Naive thymus-derived CD4-positive, alpha-beta T cell (primary cell): Measurements from ENCODE around the gene OR5B12. TPM values are rescaled to one million over a fixed set of nuclear protein-coding genes. Genes with fewer than 3 reads are reported as not detected.

Experiments
- ATAC-seq: fragments of 150-1000 bp; cut with Tn5 transposase; 2 replicates; pipeline ENCODE4 v1.10.0; 2021; ENCODE audit warnings: mild to moderate bottlenecking, moderate library complexity
- CTCF ChIA-PET: fragments of 350-600 bp; sonication (Branson Sonifier 250); formaldehyde crosslinking; loops from one replicate; lab custom pipeline; 2021; ENCODE audit warnings: antibody characterized with exemption; lab: Charles Lee
- POLR2A ChIA-PET: fragments of 350-600 bp; sonication (Branson Sonifier 250); formaldehyde crosslinking; loops from one replicate; lab custom pipeline; 2021; ENCODE audit warnings: antibody characterized with exemption, inconsistent platforms; lab: Charles Lee
- DNase-seq, 9 donors: peaks; one replicate each; pipeline versions ENCODE4 v3.0.0 to v3.0.0-alpha.2; 2020 to 2022; ENCODE audit warnings: mixed read lengths in 1 of 9
- H3K27ac ChIP-seq: one replicate; pipeline ENCODE4 v1.7.0; 2013; ENCODE audit warnings: mild to moderate bottlenecking, low read depth, low read length, moderate library complexity
- H3K27me3 ChIP-seq, 2 donors: one replicate each; pipeline ENCODE4 v1.7.0; 2013; ENCODE audit warnings: low read length in 2 of 2, mild to moderate bottlenecking in 2 of 2, moderate library complexity in 2 of 2; ENCODE audit not compliant: control insufficient read depth in 2 of 2, insufficient read depth in 2 of 2
- H3K36me3 ChIP-seq, 3 experiments: 1 replicate in 2 of 3; 2 replicates in 1 of 3; pipeline ENCODE4 v1.7.0; 2013; ENCODE audit warnings: low read length in 3 of 3, mild to moderate bottlenecking in 3 of 3, moderate library complexity in 1 of 3; ENCODE audit not compliant: insufficient read depth in 3 of 3, control insufficient read depth in 2 of 3
- H3K4me1 ChIP-seq, 2 donors: one replicate each; pipeline ENCODE4 v1.7.0; 2013; ENCODE audit warnings: low read length in 2 of 2, mild to moderate bottlenecking in 2 of 2, moderate library complexity in 1 of 2; ENCODE audit not compliant: control insufficient read depth in 2 of 2, insufficient read depth in 2 of 2
- H3K4me3 ChIP-seq: 2 replicates; pipeline ENCODE4 v1.7.0; 2013; ENCODE audit warnings: mild to moderate bottlenecking, low read length
- H3K9me3 ChIP-seq, 3 experiments: 1 replicate in 2 of 3; 2 replicates in 1 of 3; pipeline ENCODE4 v1.7.0; 2013; ENCODE audit warnings: low read length in 3 of 3; ENCODE audit not compliant: control insufficient read depth in 2 of 3
- H3K27ac Mint-ChIP-seq, 9 donors: one replicate each; pipeline ENCODE4 v1.8.0; 2020 to 2022; ENCODE audit warnings: mixed read lengths in 9 of 9, mild to moderate bottlenecking in 8 of 9, moderate library complexity in 5 of 9, inconsistent platforms in 2 of 9
- H3K27me3 Mint-ChIP-seq, 5 donors: one replicate each; pipeline ENCODE4 v1.8.0; 2021 to 2022; ENCODE audit warnings: mixed read lengths in 5 of 5, mild to moderate bottlenecking in 1 of 5
- H3K36me3 Mint-ChIP-seq, 5 donors: one replicate each; pipeline ENCODE4 v1.8.0; 2020 to 2022; ENCODE audit warnings: mixed read lengths in 5 of 5, mild to moderate bottlenecking in 3 of 5, inconsistent platforms in 1 of 5
- H3K4me1 Mint-ChIP-seq, 7 donors: one replicate each; pipeline ENCODE4 v1.8.0; 2020 to 2022; ENCODE audit warnings: mixed read lengths in 7 of 7, mild to moderate bottlenecking in 3 of 7, inconsistent platforms in 1 of 7
- H3K4me3 Mint-ChIP-seq, 10 donors: one replicate each; pipeline ENCODE4 v1.8.0; 2020 to 2022; ENCODE audit warnings: mild to moderate bottlenecking in 10 of 10, mixed read lengths in 10 of 10, moderate library complexity in 6 of 10, inconsistent platforms in 2 of 10
- H3K9me3 Mint-ChIP-seq, 11 donors: one replicate each; pipeline ENCODE4 v1.8.0; 2020 to 2022; ENCODE audit warnings: mixed read lengths in 11 of 11, mild to moderate bottlenecking in 4 of 11, inconsistent platforms in 1 of 11, moderate library complexity in 1 of 11
- intact Hi-C, 2 donors: fragments of 100-400 bp; cut with micrococcal nuclease; formaldehyde crosslinking; loops; one replicate each; pipeline ENCODE4 v1.15.1; 2023
- polyA plus RNA-seq, 2 donors: library from polyadenylated mRNA; unstranded; fragments of 300-500 nt; fragmentation: Illumina TruSeq; gene quantifications; one replicate each; pipeline ENCODE4 v1.2.3, GENCODE V29; 2021
- total RNA-seq, 6 experiments: library from RNA in 5 of 6; stranded (reverse) in 5 of 6; gene quantifications; 1 replicate in 5 of 6; 2 replicates in 1 of 6; pipeline ENCODE4 v1.2.3 and lab custom pipeline; 2021 to 2026

OR5B12 gene
- total and polyA plus RNA-seq, 7 experiments from 2014 or later, result 0.30 TPM; not detected in 6

- CTCF ChIA-PET, result no interaction called here
- no peaks in the 10 kb centered on the region for H3K9me3 ChIP-seq
- ATAC-seq, result no peak
- H3K27ac ChIP-seq, result no peak overlapping the region
- POLR2A ChIA-PET, result no interaction called here
- Mint-ChIP-seq H3K27ac (no peak overlapping the region), H3K27me3 (peaks cover 0 to 33% (median 6%) of the 10 kb centered on the region in 5 donors), H3K4me1 (peaks cover 0 to 5% (median 0%) of the 10 kb centered on the region in 7 donors), H3K4me3 (no peak overlapping the region), H3K36me3 (peaks cover 0 to 7% (median 0%) of the 10 kb centered on the region in 5 donors), H3K9me3 (peaks cover 0 to 16% (median 0%) of the 10 kb centered on the region in 11 donors)
- no peak overlapping the region for H3K4me3 ChIP-seq
- DNase-seq, result no peak
- intact Hi-C loops, result no loop called here
- H3K36me3 ChIP-seq, result no peaks in the 10 kb centered on the region
- H3K27me3 ChIP-seq, result no peaks in the 10 kb centered on the region
- no peaks in the 10 kb centered on the region for H3K4me1 ChIP-seq
These were observed 9.5 kb upstream of the OR5B12 start for GRCh38 chr11:58451585-58451984.

DNA sequence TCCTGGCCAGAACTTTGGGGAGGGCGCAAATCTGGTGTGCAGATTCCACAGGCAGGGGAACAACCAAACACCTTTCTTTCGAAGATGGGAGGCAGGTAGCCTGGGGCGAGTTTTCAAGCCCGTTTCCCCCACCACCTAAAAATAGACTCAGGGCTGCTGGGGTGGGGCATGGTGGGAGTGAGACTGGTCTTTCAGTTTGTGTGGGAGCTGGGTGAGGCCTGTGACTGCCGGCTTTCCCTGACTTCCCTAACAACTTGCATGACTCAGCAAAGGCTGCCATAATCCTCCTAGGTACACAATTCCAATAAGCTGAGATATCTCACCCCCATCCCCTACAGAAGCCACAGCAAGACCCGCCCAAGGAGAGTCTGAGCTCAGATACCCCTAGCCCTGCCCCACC, 4.3 kb upstream of the OR5B12 start:
- POLR2A ChIA-PET, result no interaction called here
- peaks cover 0 to under 1% (median 0%) of the 10 kb centered on the region in 7 donors for H3K4me1 Mint-ChIP-seq

GRCh38 chr11:58444300-58444699, 2.3 kb upstream of the OR5B12 start:
- POLR2A ChIA-PET, result no interaction called here
- Mint-ChIP-seq H3K27ac (no peak overlapping the region), H3K4me3 (no peak overlapping the region), H3K27me3 (peaks cover 0 to 41% (median 12%) of the 10 kb centered on the region in 5 donors), H3K36me3 (peaks cover 0 to 16% (median 7%) of the 10 kb centered on the region in 5 donors), H3K4me1 (no peaks in the 10 kb centered on the region), H3K9me3 (peaks cover 2 to 29% (median 10%) of the 10 kb centered on the region in 11 donors)
- no peaks in the 10 kb centered on the region for H3K36me3 ChIP-seq
- DNase-seq, result no peak
- no peak overlapping the region for H3K4me3 ChIP-seq
- intact Hi-C loops, result no loop called here
- no peak for ATAC-seq
- no peaks in the 10 kb centered on the region for H3K4me1 ChIP-seq
- peaks cover 0 to 3% of the 10 kb centered on the region in 2 donors for H3K27me3 ChIP-seq
- CTCF ChIA-PET, result no interaction called here
- no peak overlapping the region for H3K27ac ChIP-seq
- peaks cover 0 to 6% (median 0%) of the 10 kb centered on the region in 3 experiments for H3K9me3 ChIP-seq

More for the DNA sequence above, 4.3 kb upstream of the OR5B12 start:
- CTCF ChIA-PET, result no interaction called here
- Histone ChIP-seq H3K27ac (no peak overlapping the region), H3K4me1 (no peaks in the 10 kb centered on the region), H3K4me3 (no peak overlapping the region), H3K27me3 (peaks cover 0 to 3% of the 10 kb centered on the region in 2 donors), H3K36me3 (no peaks in the 10 kb centered on the region), H3K9me3 (peaks cover 0 to 6% (median 0%) of the 10 kb centered on the region in 3 experiments)
- DNase-seq (no peak), ATAC-seq (no peak)
- peaks cover 0 to 16% (median 4%) of the 10 kb centered on the region in 5 donors for H3K36me3 Mint-ChIP-seq
- H3K27ac Mint-ChIP-seq, result no peak overlapping the region
- peaks cover 0 to 29% (median 12%) of the 10 kb centered on the region in 11 donors for H3K9me3 Mint-ChIP-seq
- intact Hi-C loops, result no loop called here
- H3K4me3 Mint-ChIP-seq, result no peak overlapping the region
- H3K27me3 Mint-ChIP-seq, result peaks cover 0 to 45% (median 12%) of the 10 kb centered on the region in 5 donors

DNA sequence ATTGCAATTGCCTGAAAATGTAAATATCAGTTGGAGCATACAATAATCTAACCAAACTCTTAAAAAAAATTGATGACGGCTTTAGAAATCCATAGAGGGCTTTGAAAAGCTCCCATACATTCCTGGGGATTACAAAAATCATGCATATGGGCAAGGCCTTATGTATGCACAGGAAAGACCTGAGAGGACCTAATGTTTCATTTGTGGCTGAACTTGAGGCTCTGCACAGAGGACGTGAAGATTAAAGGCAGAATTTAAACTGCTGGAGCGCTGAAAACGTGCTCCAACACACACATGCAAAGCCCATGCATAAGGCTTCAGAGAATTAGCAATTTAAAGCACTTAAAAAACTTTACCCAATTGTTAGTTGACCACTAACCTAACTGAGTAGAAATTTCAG, 3.5 kb downstream of the OR5B12 start:
- no peak for ATAC-seq
- no peak overlapping the region for H3K4me3 ChIP-seq

GRCh38 chr11:58434217-58434616, 7.8 kb downstream of the OR5B12 start:
- no peak overlapping the region for H3K4me3 Mint-ChIP-seq
- H3K27me3 Mint-ChIP-seq, result peaks cover 0 to 23% (median 17%) of the 10 kb centered on the region in 5 donors
- peaks cover 0 to 30% (median 7%) of the 10 kb centered on the region in 11 donors for H3K9me3 Mint-ChIP-seq
- ATAC-seq (no peak), DNase-seq (no peak)
- Histone ChIP-seq H3K9me3 (no peaks in the 10 kb centered on the region), H3K36me3 (no peaks in the 10 kb centered on the region), H3K4me1 (no peaks in the 10 kb centered on the region), H3K27ac (no peak overlapping the region), H3K4me3 (no peak overlapping the region), H3K27me3 (no peaks in the 10 kb centered on the region)
- H3K4me1 Mint-ChIP-seq, result no peaks in the 10 kb centered on the region
- H3K36me3 Mint-ChIP-seq, result peaks cover 0 to 5% (median under 1%) of the 10 kb centered on the region in 5 donors
- POLR2A ChIA-PET, result no interaction called here
- H3K27ac Mint-ChIP-seq, result no peak overlapping the region
- CTCF ChIA-PET, result no interaction called here
- intact Hi-C loops, result no loop called here

More for the DNA sequence above, 3.5 kb downstream of the OR5B12 start:
- DNase-seq, result no peak
- no peaks in the 10 kb centered on the region for H3K36me3 ChIP-seq
- Mint-ChIP-seq H3K4me1 (no peaks in the 10 kb centered on the region), H3K27ac (no peak overlapping the region), H3K4me3 (no peak overlapping the region), H3K9me3 (peaks cover 0 to 20% (median 3%) of the 10 kb centered on the region in 11 donors), H3K27me3 (peaks cover 0 to 19% (median 0%) of the 10 kb centered on the region in 5 donors), H3K36me3 (peaks cover 0 to 9% (median 0%) of the 10 kb centered on the region in 5 donors)
- H3K27me3 ChIP-seq, result no peaks in the 10 kb centered on the region
- no peaks in the 10 kb centered on the region for H3K4me1 ChIP-seq
- H3K27ac ChIP-seq, result no peak overlapping the region
- POLR2A ChIA-PET, result no interaction called here
- H3K9me3 ChIP-seq, result no peaks in the 10 kb centered on the region
- intact Hi-C loops, result no loop called here
- CTCF ChIA-PET, result no interaction called here

- Histone ChIP-seq H3K36me3 (no peaks in the 10 kb centered on the region), H3K27ac (no peak overlapping the region), H3K27me3 (no peaks in the 10 kb centered on the region), H3K9me3 (no peaks in the 10 kb centered on the region), H3K4me1 (no peaks in the 10 kb centered on the region), H3K4me3 (no peak overlapping the region)
- Mint-ChIP-seq H3K36me3 (peaks cover 0 to 8% (median 5%) of the 10 kb centered on the region in 5 donors), H3K27me3 (peaks cover 0 to 25% (median 17%) of the 10 kb centered on the region in 5 donors), H3K4me3 (no peak overlapping the region), H3K9me3 (peaks cover 0 to 35% (median 11%) of the 10 kb centered on the region in 11 donors), H3K4me1 (no peaks in the 10 kb centered on the region), H3K27ac (no peak overlapping the region)
- POLR2A ChIA-PET, result no interaction called here
- DNase-seq (no peak), ATAC-seq (no peak)
- CTCF ChIA-PET, result no interaction called here
- intact Hi-C loops, result no loop called here
These were observed 8.3 kb downstream of the OR5B12 start for GRCh38 chr11:58433638-58434203.

DNA sequence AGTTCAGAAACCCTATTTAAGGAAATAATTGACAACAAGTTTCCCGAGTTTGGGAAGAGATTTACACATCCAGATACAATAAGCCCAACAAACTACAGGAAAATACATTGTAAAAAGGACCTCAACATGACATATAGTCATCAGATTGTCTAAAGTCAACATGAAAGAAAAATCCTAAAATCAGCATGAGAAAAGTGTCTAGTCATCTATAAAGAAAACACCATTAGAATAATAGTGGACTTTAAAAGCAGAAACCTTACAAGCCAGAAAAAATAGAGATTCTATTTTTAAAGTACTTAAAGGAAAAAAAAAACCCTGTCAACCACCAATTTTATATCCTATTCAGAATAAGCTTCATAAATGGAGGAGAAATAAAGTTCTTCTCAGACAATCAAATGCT, 12.8 kb downstream of the OR5B12 start:
- intact Hi-C loops, result no loop called here
- no peak for ATAC-seq
- CTCF ChIA-PET, result no interaction called here
- H3K4me3 ChIP-seq, result no peak overlapping the region
- DNase-seq, result no peak
- no peaks in the 10 kb centered on the region for H3K9me3 ChIP-seq
- H3K4me1 ChIP-seq, result no peaks in the 10 kb centered on the region
- H3K27me3 ChIP-seq, result no peaks in the 10 kb centered on the region
- Mint-ChIP-seq H3K4me1 (no peaks in the 10 kb centered on the region), H3K4me3 (no peak overlapping the region), H3K9me3 (peaks cover 3 to 26% (median 10%) of the 10 kb centered on the region in 11 donors), H3K36me3 (peaks cover 0 to 11% (median 4%) of the 10 kb centered on the region in 5 donors), H3K27me3 (peaks cover 0 to 54% (median 29%) of the 10 kb centered on the region in 5 donors), H3K27ac (no peak overlapping the region)
- no peak overlapping the region for H3K27ac ChIP-seq
- POLR2A ChIA-PET, result no interaction called here
- H3K36me3 ChIP-seq, result no peaks in the 10 kb centered on the region
